ENCODE data around the gene HPRT1.

HPRT1 gene

DNA sequence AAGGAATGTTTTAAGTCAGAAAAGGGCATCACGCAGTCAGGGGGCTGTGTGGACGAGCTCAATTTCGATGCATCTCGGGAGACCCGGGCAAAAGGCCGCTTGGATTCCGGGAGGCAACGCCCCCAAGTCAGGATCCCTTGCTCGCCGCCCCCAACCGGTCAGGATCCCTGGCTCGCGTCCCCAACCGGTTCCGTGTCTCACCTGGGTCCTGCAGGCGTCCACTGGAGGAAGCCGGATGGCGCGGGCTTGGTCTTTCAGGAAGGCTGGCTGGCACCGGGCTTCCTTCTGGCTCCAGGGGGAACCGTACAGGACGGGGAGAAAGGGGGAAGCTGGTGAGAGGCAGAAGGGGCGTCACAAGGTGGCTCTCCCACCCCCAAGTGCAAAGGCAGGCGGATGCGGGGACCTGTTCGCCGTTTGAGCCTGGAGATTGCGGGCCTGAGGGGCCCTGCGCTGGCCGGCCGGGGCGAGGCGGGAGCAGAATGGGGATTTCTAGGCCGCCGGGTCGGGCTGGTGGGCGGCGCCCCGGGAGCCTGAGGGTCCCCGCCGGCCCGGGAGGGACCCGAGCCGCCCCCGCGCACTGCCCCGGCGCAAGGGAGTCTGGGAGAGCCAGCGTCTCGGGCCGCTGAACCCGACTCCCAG, 84.7 kb downstream of the HPRT1 start:
- no peak for DNase-seq

DNA sequence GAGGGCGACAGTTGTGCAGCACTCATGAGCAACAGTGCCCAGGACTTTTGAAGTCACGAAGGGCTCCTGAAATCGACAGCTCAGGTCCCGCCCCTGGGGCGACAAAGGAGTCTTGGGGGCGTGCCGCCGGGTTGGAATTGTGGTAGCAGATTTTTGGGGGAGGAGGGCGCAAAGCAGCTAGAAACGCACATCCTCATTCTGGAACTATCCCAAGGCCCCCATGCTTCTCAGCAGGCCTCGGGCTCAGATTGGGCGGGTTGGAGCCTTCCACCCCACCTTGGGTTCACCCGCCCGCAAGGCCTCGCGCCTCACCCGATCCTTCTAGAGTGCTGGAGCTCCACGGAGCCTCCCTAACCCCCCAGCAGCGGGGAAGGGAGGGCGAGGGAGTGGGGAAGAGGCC, 85.5 kb downstream of the HPRT1 start:
- no peak for DNase-seq

DNA sequence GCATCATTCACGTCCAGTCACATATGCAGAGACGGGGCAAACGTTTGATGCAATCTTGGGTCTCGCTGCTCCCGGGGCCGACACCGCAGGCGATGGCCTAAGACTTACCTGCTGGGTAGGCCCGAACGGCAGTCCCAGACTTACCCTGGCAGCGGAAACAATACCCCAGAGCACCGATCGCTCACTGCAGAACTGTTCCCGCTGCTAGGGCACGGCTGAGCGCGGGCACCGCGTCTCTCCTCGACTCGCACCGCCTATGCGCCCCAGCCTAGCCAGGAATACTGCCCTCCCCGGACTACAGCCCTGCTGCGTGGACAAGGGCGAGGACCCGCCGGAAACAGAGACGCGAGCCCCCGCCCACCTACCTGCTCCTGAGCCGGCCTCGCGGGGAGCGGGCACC, 86.2 kb downstream of the HPRT1 start:
- DNase-seq: no peak

DNA sequence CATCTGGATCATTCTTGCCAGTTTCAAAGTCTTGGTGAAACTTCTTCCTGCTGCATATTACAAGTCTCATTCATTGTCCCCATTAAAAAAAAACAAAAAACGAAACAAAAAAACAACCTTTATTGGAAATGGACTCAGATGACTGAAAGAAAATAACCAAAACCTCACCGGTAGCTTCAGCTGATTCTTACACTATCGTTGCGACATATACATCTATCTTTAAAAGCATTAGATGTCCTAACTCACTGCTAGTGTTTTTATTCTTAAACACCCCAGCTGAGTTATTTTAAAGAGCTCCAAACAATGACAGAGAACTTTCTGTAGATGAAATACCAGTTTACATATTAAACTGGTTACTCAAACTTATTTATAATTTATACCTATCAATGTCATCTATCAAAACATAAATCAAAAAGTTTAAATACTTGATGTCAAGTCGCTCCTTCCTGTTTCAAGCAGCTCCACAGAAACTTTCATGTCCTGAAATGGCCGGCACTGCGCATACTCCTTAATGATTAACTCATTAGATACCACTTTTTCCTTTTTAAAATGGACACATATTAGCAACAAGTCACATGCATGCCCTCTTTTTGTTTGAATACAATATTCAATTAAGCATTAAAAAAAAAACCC, 87.2 kb downstream of the HPRT1 start:
- no peak for DNase-seq

DNA sequence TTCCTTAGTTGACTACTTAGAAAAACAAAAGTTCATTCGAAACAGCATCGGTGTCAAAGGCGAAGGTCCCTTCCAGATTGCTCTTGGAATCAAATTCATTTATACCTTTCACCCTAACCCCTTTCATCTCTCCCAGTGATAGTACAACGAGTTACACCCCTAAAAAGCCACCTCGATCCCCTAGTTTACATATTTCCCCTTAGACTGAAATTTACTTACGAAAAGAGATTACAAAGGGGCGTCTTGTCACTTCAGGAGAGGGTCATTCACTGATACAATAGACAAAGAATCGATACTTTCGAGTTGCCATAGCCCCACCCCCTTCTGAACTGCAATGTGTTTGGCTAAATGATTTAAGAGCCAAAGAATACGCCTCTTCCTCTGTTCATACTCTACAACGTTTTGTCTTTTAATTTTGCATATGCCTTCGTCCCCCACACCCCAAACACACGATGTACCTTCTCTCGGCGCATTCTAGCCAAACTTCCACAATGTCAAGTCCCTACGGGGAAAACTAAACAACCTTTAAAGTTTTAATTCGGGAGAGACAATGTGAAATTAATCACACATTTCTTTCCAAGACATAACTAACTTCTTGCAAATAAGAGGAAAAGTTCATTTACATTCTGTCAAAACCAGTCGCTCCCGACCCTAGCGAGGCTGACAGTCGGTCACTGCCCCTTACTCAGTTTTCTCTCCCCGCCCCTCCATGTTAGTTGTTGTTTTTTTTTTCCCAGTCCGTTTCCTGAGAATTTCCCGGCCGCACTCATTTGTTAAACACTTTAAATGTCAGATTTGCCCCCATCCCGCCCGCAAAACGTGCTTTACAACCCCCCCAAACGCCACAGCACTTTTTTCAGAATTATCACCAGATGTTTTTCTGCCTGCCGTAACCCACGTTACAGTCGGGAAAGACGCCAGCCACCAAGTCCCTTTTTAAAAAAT, 88.6 kb downstream of the HPRT1 start:
- no peak for DNase-seq

Data from NCI-H1417 treated with DMSO at 0.1 percent for 48 hours (cell line).